GM21447 (cell line): Measurements from ENCODE around the gene SLC25A31.

Source experiments
- ATAC-seq: cut with Tn5 transposase; IDR thresholded peaks from one replicate; pipeline ENCODE4 v1.9.1; 2021; ENCODE audit not compliant: unreplicated experiment

The SLC25A31 gene

GRCh38 chr4:127730142-127730913 lies at the start of gene SLC25A31:
Gene SLC25A31, plus strand, starts transcription at chr4:127730400. Its CDS starts 146 bp downstream, at chr4:127730546.
- ATAC-seq: no peak

GRCh38 chr4:127685292-127685691 lies 44.9 kb upstream of the SLC25A31 start:
- ATAC-seq: no peak

- no peak for ATAC-seq
Measured at GRCh38 chr4:127686658-127687057, 43.5 kb upstream of the SLC25A31 start.

GRCh38 chr4:127687580-127687979 lies 42.6 kb upstream of the SLC25A31 start:
- no peak for ATAC-seq

GRCh38 chr4:127698789-127699200 lies 31.4 kb upstream of the SLC25A31 start:
- peak; percentile 100 for ATAC-seq

GRCh38 chr4:127708985-127709384 lies 21.2 kb upstream of the SLC25A31 start:
- ATAC-seq: no peak

GRCh38 chr4:127709456-127709855 lies 20.7 kb upstream of the SLC25A31 start:
- ATAC-seq: no peak

- no peak for ATAC-seq
Measured at GRCh38 chr4:127731406-127731805, 1.2 kb downstream of the SLC25A31 start.

- no peak for ATAC-seq
Measured at GRCh38 chr4:127732623-127733328, 2.6 kb downstream of the SLC25A31 start.

GRCh38 chr4:127734976-127735375 lies 4.8 kb downstream of the SLC25A31 start:
- no peak for ATAC-seq

- no peak for ATAC-seq
Measured at GRCh38 chr4:127737295-127737694, 7.1 kb downstream of the SLC25A31 start.

GRCh38 chr4:127741247-127741646 lies 11.0 kb downstream of the SLC25A31 start:
- no peak for ATAC-seq

- no peak for ATAC-seq
Measured at GRCh38 chr4:127747883-127748282, 17.7 kb downstream of the SLC25A31 start.

GRCh38 chr4:127748957-127749356 lies 18.8 kb downstream of the SLC25A31 start:
- ATAC-seq: no peak

GRCh38 chr4:127756906-127757305 lies 26.7 kb downstream of the SLC25A31 start:
- ATAC-seq: no peak

GRCh38 chr4:127759228-127759820 lies 29.1 kb downstream of the SLC25A31 start:
- ATAC-seq: peak; percentile 79

- ATAC-seq: no peak
Measured at GRCh38 chr4:127759893-127760292, 29.7 kb downstream of the SLC25A31 start.

- no peak for ATAC-seq
Measured at GRCh38 chr4:127771535-127772275, 41.5 kb downstream of the SLC25A31 start.

- ATAC-seq: no peak
Measured at GRCh38 chr4:127772769-127773671, 42.8 kb downstream of the SLC25A31 start.

- no peak for ATAC-seq
Measured at GRCh38 chr4:127775843-127776242, 45.6 kb downstream of the SLC25A31 start.
